HepG2 (cell line): ENCODE measurements around the gene COA1. TPM values are rescaled to one million over a fixed set of nuclear protein-coding genes. Genes with fewer than 3 reads are reported as not detected.

Experiments
- FLYWCH1 ChIP-seq: sonication (generic); formaldehyde crosslinking; IDR thresholded peaks from 2 replicates; pipeline ENCODE4 v1.8.1; 2023; ENCODE audit warnings: mild to moderate bottlenecking, missing genetic modification reagents
- NONO ChIP-seq, 2 experiments: fragments of 450-650 bp in 1 of 2; sonication (generic) in 1 of 2; formaldehyde crosslinking in 1 of 2; IDR thresholded peaks in 1 of 2; conservative IDR thresholded peaks in 1 of 2; 2 replicates each; pipeline versions ENCODE4 v1.6.1 to v1.8.0; 2017 to 2022; ENCODE audit warnings: mild to moderate bottlenecking in 1 of 2, missing genetic modification reagents in 1 of 2, moderate library complexity in 1 of 2
- ONECUT2 ChIP-seq: sonication (generic); formaldehyde crosslinking; IDR thresholded peaks from 2 replicates; pipeline ENCODE4 v1.4.0; 2020; ENCODE audit warnings: missing genetic modification reagents
- RAD51 ChIP-seq: fragments of 450-650 bp; IDR thresholded peaks from 2 replicates; pipeline ENCODE4 v1.6.1; 2016; ENCODE audit warnings: borderline replicate concordance
- SAP130 ChIP-seq: IDR thresholded peaks from 2 replicates; pipeline ENCODE4 v1.6.1; 2016; ENCODE audit warnings: low read depth
- TMF1 ChIP-seq: sonication (generic); formaldehyde crosslinking; IDR thresholded peaks from 2 replicates; pipeline ENCODE4 v1.8.1; 2022; ENCODE audit warnings: low read depth, missing genetic modification reagents
- TSC22D2 ChIP-seq: sonication (generic); formaldehyde crosslinking; IDR thresholded peaks from 2 replicates; pipeline ENCODE4 v1.5.1; 2020; ENCODE audit warnings: missing genetic modification reagents, mild to moderate bottlenecking, borderline replicate concordance
- ZNF124 ChIP-seq: sonication (generic); formaldehyde crosslinking; IDR thresholded peaks from 2 replicates; pipeline ENCODE4 v1.4.0; 2020; ENCODE audit warnings: missing genetic modification reagents
- ZNF274 ChIP-seq: sonication (generic); formaldehyde crosslinking; IDR thresholded peaks from 2 replicates; pipeline ENCODE4 v1.5.1; 2020; ENCODE audit warnings: mild to moderate bottlenecking, missing genetic modification reagents
- ZNF446 ChIP-seq: sonication (generic); formaldehyde crosslinking; IDR thresholded peaks from 2 replicates; pipeline ENCODE4 v1.5.0; 2020; ENCODE audit warnings: mild to moderate bottlenecking, missing genetic modification reagents
- ZSCAN9 ChIP-seq: IDR thresholded peaks from 2 replicates; pipeline ENCODE4 v1.6.1; 2016; ENCODE audit warnings: borderline replicate concordance
- polyA plus RNA-seq, 8 experiments: library from polyadenylated mRNA; depleted of rRNA in 3 of 8; stranded (reverse) in 7 of 8; unstranded in 1 of 8; fragments of >200 nt; fragmentation: Illumina TruSeq in 4 of 8; extraction: Trizol in 4 of 8; gene quantifications; 2 replicates each; pipeline versions ENCODE4 v1.2.1 to v1.2.3, GENCODE V29; 2011 to 2016; ENCODE audit warnings: low read depth in 4 of 8, missing spikeins in 1 of 8, mixed read lengths in 1 of 8; ENCODE audit not compliant: insufficient read depth in 1 of 8
- total RNA-seq, 5 experiments: library from RNA; depleted of rRNA; stranded (reverse); fragments of >200 nt; fragmentation: Illumina TruSeq; extraction: Trizol; gene quantifications; 2 replicates each; pipeline ENCODE4 v1.2.3, GENCODE V29; 2016; ENCODE audit warnings: low read depth in 1 of 5
- TF ChIP-seq, protein P1 (sequence below), 2 experiments: sonication (generic) in 1 of 2; formaldehyde crosslinking in 1 of 2; IDR thresholded peaks; 2 replicates each; pipeline versions ENCODE4 v1.4.0 to v1.6.1; 2018 to 2020; ENCODE audit warnings: missing genetic modification reagents in 2 of 2, borderline replicate concordance in 1 of 2, low read depth in 1 of 2, mild to moderate bottlenecking in 1 of 2, missing biosample characterization in 1 of 2
- TF ChIP-seq, protein P2 (sequence below): sonication (generic); formaldehyde crosslinking; conservative IDR thresholded peaks from 2 replicates; pipeline ENCODE4 v1.4.0; 2020; ENCODE audit warnings: missing genetic modification reagents

Gene COA1
- total and polyA plus RNA-seq, 2 of the 13 experiments (the other 11 are each of a cell fraction or from before 2014, with no cell fraction given), result 33.2 to 65.7 TPM

DNA sequence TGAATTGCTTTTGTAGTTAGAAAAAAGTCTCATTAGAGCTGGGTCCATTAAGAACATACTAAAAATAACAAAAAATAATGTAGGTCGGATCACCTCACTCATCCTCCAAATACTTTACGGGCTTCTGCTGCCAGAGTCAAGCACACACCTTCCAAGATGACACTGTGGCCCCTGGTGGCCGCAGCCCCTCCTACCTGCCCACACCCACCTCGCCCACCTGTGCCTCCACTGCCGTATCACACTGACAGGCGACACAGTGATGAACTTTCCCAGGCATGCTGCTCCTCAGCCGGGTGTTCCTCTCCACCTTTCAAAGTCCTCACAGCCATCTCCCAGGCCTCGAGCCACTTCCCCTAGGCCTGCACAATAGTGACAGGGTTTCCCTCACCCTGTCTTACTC is 85.5 kb downstream of the COA1 start (continued):
- TF ChIP-seq ZNF124 (CRISPR knock-in tag), result no peak
- TF ChIP-seq FLYWCH1, result no peak
- TF ChIP-seq ZNF446 (CRISPR knock-in tag), result no peak
- no peak for TF ChIP-seq TMF1 (CRISPR knock-in tag)
- TF ChIP-seq TSC22D2 (CRISPR knock-in tag), result no peak
- TF ChIP-seq, protein P1, sequence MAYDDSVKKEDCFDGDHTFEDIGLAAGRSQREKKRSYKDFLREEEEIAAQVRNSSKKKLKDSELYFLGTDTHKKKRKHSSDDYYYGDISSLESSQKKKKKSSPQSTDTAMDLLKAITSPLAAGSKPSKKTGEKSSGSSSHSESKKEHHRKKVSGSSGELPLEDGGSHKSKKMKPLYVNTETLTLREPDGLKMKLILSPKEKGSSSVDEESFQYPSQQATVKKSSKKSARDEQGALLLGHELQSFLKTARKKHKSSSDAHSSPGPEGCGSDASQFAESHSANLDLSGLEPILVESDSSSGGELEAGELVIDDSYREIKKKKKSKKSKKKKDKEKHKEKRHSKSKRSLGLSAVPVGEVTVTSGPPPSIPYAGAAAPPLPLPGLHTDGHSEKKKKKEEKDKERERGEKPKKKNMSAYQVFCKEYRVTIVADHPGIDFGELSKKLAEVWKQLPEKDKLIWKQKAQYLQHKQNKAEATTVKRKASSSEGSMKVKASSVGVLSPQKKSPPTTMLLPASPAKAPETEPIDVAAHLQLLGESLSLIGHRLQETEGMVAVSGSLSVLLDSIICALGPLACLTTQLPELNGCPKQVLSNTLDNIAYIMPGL (CRISPR knock-in tag; IDR thresholded peaks at IDR 0.05; ENCODE audit: borderline replicate concordance in 1 of 2, low read depth in 1 of 2), result no peak
- no peak for TF ChIP-seq RAD51
- TF ChIP-seq NONO (IDR thresholded peaks at IDR 0.05), result no peak
- no peak for TF ChIP-seq NONO (CRISPR knock-in tag; conservative IDR thresholded peaks at IDR 0.05)
- no peak for TF ChIP-seq ZNF274
- no peak for TF ChIP-seq SAP130
- TF ChIP-seq ONECUT2 (CRISPR knock-in tag), result no peak
- TF ChIP-seq, protein P2, sequence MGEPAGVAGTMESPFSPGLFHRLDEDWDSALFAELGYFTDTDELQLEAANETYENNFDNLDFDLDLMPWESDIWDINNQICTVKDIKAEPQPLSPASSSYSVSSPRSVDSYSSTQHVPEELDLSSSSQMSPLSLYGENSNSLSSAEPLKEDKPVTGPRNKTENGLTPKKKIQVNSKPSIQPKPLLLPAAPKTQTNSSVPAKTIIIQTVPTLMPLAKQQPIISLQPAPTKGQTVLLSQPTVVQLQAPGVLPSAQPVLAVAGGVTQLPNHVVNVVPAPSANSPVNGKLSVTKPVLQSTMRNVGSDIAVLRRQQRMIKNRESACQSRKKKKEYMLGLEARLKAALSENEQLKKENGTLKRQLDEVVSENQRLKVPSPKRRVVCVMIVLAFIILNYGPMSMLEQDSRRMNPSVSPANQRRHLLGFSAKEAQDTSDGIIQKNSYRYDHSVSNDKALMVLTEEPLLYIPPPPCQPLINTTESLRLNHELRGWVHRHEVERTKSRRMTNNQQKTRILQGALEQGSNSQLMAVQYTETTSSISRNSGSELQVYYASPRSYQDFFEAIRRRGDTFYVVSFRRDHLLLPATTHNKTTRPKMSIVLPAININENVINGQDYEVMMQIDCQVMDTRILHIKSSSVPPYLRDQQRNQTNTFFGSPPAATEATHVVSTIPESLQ (CRISPR knock-in tag), result no peak
- no peak for TF ChIP-seq ZSCAN9 (CRISPR knock-in tag)
